NCI-H69 (cell line): Measurements from ENCODE around the gene DOK7.
"Not testable (repeated sequence)": the region's sequence is repeated elsewhere in the genome, so short reads cannot be mapped to it uniquely, and the experiment has no call there.

Experiments
- DNase-seq: peaks from one replicate; lab custom pipeline; 2025; lab: John Stamatoyannopoulos, UW

The DOK7 gene

DNA sequence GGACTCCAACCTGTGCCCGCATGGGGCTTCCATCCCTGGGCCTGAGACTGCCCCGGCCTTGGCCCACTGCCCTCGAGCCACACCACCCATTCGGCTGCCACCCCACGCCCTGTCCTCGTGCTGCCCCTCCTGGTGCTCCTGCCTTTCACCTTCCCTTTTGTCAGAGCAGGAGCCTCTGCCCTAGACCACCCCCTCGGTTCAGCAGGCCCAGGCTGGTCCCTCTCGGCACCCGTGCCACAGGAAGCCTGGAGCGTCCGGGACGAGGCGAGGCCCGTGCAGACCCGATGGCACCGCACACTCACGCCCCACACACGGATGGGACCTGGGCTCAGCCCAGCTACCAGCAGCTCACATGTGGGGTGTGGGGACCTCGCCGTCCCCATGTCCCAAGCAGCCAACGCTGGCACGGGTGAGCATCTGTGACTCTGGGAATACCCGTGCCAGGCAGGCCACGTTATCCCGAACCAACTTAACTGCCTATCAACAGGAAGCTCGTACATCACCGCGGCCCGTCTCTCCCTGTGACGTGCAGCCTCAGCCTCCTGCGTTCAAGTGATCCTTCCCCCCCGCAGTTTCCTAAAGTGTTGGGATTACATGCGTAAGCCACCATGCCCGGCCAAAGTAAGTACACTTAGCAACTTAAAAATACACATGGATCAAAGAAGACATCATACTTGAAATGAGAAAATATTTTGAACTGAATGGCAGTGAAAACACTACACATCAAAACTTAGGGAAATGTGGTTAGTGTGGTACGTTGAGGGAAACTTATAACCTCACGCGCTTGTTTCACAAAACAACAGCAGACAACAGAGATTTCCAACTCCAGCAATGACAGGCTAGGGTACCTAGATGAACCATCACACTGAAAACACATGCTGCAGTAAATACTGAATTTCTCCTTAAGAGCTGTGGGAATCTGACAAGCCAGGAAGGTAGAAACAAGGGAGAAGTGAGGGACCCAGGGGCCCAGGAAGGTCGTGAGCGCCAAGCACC, 40.1 kb downstream of the DOK7 start:
- DNase-seq = no peak

DNA sequence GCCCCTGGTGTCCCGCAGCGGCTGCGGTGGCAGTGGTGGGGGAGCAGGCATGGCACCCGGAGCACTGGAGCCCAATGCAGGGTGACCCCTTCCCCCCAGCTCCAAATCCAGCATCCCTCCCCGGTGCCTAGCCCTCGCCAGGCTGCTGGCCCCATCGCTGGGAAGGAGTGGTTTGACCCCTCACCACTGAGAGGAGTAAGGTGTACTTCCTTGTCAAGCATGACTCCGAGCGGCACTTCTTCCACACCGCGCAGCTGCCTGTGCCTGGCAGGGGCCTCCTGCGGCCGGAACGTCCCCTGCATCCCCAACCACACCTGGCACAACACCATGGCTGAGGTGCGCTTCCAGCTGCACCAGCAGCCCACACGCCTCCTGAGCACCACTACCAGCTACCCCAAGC, 42.1 kb downstream of the DOK7 start:
- DNase-seq = no peak

DNA sequence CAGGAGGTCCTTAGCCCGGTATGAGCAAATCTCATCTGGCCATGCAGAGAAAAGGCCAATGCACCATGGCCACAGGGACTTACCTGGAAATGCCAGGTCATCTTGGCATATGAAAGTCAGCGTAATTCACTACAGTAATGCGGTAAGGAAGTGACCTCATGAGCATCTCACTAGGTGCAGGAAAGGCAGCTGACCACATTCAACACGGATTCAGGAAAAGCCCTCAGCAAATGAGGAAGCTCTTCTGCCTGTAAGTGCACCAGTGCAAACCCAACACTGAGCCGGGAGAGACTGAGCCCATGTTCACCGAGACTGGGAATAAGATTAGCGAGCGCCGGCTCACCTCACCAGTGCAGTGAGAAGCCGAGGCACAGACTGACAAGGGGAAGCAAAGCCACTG, 45.4 kb downstream of the DOK7 start:
- no peak for DNase-seq

DNA sequence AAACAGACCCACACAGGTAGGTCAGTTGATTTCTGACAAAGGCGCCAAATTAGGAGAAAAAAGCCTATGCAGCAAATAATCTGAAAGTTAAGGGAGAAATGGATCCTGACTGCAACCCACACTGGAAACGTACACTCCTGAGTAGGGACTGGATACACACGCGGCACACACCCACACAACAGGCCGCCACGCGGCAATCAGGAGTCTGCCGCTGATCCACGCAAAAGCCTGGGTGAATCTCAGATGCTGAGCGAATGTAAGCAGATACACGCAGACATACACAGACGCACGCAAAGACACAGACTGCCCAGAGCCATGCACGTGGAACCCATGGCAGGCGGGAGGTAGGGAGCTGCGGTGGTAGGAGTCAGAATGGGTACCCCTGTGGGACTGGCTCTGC, 47.4 kb downstream of the DOK7 start:
- no peak for DNase-seq

DNA sequence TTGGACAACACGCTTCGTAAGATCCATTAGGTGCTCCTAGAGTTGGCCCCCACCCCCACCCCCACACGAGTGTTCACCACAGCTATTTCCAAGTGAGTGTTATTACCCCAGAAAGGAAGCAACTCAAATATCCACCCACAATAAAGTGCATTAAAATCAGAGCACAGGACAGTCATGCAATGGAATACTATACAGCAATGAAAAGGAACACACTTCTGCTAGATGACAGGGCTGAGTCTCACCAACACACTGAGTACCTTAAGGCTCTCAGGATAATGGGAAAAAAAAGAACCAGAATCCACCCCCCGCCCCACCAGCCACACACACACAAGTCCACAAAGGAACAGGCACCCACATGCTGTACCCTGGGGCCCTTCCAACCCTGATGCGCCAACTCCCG, 48.1 kb downstream of the DOK7 start:
- DNase-seq = no peak

DNA sequence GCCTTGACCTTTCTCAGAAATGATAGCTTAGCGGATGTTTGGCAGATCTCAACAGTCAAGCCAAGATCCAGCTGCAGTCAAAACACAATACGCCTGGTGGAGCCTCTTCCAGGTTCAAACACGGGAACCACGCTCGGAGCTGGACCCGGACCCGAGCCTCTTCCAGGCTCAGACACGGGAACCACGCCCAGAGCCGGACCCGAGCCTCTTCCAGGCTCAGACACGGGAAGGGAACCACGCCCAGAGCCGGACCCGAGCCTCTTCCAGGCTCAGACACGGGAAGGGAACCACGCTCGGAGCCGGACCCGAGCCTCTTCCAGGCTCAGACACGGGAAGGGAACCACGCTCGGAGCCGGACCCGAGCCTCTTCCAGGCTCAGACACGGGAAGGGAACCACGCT, 48.5 kb downstream of the DOK7 start:
- DNase-seq = not testable (repeated sequence)

DNA sequence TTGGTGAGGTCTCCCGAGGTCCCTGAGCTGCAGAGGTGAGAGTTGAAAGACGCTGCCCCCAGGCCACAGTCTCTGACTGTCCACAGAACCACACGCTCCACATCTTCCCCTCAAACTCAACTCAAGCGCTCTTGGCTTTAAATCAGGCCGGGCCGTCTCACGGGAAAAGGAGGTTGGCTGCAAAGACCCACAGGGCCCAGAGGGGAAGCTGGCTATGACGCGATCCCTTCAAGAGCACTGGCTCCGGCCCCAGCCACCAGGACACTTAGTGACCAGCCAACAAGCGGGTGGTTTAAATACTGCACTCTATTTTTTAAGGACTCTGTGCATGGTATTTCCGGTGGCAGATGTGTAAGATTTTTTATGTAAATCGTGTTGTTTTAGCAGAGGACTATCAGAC, 49.2 kb downstream of the DOK7 start:
- DNase-seq = no peak

DNA sequence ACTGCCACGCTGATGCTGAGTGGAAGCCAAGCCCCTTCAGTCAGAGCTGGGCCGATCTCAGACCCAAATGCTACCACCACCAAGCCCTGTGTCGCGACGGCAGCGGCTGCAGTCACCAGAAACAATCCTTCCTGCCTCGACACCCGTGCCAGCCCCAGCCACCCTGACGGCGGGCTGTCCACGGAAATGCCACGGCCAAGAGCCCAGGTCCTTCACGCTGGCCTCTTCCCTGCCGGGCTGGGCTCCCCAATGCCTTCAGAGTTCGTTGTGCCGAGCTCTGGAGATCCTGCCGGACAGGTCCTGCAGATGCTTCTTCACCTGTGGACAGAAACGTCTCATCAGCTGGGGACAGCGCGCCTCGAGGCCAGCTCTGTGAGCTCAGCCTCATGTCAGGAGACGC, 49.6 kb downstream of the DOK7 start:
- DNase-seq = no peak

DNA sequence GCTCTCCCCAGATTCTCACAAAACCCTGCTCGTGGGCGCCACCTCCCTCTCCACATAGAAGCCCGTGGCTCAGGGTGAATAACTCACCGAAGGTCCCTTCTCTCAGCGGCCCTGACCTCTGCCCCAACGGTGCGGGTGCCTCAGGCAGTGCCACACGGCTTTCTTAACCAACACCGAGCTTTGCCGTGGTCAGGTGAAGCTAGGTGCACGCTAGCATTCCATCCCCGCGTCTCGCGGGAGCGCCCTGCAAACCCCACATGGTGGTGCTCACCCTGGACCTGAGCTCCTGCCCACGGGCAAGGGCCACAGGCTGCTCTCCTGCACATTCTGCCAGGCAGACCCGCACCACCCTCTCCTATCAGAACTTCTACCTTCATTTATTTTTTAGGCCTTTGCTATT, 50.7 kb downstream of the DOK7 start:
- no peak for DNase-seq

DNA sequence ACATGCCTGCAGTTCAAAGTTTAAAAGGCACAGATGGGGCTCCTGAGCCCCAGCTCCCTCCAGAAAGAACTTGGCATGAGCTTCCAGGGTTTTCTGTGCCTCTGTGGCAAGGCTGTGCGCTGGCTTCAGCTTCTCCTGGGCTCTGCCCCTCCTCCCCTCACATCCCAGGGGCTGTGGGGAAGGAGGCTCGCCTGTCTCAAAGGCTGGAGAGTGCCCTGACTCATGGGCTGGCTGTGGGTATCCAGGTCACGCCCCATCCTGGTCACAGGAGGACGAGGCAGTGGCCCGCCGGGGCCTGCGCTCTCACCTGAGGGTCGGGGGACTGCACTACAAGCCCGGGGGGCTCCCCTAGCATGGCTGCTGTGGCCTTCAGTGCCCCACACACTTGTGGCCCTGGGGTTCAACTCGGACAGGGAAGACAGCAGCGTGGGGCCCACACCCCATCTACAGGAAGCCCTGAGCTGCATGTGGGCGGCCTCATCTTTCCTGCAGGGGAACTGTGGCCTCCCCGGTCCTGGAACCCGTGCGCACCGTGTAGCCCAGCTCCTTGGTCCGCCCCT, 51.2 kb downstream of the DOK7 start:
- no peak for DNase-seq

DNA sequence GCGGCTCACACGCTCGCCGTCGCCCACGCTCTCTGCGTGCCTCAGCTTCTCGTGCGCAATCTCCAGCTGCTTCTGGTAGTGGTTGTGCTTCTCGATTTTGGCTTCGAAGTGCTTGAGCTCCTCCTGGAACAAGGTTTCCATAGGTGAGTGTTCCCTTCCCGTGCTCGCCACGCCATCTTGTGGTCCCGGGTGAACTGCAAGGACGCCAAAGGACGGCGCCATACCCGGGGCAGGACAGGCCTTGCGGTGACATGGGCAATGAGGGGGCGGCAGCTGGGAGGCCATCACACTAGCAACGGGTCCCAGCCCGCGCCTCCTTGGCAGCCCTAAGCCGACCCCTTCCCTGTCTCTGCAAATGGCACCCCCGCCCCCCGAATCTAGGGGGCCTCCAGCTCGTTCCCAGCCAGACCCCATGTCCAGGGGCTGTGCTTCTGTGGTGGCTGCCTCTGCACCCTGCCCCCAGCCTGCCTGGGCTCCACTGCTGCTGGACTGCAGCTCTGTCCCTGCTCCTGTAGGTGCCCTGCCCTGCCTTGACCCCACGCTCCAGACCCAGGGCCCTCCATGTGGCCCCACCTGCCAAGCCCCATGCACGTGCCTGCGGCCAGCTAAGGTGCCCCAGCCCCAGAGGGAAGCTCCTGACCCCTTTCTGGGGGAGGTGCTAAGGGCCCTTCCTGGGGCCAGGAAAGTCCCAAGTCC, 51.8 kb downstream of the DOK7 start:
- no peak for DNase-seq

DNA sequence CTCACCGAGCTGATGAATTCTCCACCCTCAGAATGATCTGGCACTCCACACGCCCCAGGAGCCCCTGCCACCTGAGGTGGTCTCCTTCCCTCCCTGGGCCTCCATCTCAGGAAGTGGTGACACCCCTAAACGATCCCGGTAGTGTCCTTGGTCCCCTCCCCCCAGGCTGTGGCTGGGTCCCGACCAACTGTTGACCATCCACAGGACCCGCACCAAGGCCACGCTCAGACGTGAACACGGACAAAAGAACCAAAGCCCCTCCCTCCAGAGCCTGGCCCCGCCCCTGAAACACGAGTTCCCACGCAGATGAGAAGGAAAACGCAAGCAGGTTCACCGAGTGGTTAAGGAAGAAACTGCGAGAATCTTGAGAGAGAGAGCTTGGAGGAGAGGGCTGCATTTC, 52.5 kb downstream of the DOK7 start:
- DNase-seq = no peak

DNA sequence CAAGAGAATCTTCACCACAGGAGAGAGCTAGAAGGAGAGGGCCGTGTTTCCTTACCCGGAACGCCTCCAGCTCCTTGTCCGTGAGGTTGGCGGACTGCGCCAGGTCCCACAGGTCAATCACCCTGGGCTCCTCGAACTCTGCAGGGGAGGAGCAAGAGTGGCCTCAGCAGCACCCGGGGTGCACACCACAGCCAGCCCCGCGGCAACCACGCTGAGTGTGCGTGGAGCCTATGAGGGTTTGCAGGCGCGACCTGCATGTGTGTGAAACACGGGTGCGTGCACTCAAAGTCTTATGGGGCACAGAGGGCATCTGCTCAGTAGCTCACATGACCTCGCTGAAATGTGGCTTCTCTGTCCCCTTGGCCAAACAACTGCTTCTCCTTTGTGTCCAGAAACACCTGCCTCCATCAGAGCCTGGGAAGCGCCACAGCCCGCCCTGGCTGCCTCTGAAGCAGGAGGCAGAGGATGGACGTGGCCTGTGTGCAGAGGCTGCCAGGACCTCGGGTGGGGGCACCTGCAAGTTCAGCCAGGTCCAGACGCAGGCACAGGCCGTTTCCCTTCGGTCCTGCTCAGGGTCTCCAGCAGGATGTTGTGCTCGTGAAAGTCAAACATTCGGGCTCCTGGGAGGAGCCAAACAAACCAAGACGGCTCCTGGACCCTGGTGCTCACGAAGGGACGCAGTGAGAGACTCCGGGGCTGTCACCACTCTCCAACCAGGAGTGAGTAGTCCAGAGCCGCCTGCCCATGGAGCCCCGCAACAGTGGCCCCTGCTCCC, 53.1 kb downstream of the DOK7 start:
- no peak for DNase-seq

DNA sequence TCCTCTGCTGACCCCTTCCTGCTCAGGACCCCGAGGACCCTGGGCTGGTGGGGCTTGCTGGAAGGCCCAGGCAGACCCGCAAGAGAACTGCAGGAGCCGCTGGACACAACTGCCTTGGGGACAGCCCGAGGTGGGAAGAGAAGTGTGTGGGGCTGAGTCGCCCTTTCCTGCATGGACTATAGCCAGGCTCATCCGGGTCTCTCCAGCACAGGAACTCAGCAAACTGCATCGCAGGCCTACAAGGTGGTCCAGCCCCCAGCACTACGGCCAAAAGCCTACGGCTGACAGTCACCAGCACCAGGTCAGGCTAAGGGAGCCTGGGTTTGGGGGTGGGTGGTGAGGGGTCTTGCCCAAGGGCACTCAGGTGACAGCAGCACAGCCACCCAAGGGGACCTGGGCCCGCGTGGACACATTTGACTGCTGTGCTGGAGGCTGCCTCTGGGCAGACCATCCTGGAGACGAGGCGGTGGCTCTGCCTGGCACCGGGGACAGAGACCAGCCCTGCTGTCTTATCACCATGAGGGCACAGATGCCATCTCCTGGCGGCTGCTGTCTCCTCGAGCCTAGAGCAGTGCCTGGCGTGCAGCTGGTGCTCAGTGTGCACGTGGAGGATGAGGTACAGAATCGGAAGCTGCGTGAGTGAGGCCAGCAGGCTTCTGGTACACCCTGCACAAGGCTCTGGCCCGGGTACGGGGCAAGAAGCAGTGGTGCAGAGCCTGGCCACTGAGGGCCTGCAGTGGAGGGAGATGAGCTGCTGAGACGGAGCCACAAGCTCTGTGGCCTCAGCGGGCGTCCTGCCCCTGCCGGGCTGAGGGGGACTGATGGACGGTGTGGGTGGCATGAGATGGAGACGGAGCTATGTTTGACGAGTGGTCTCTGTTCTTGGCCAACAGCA, 54.0 kb downstream of the DOK7 start:
- DNase-seq = no peak

DNA sequence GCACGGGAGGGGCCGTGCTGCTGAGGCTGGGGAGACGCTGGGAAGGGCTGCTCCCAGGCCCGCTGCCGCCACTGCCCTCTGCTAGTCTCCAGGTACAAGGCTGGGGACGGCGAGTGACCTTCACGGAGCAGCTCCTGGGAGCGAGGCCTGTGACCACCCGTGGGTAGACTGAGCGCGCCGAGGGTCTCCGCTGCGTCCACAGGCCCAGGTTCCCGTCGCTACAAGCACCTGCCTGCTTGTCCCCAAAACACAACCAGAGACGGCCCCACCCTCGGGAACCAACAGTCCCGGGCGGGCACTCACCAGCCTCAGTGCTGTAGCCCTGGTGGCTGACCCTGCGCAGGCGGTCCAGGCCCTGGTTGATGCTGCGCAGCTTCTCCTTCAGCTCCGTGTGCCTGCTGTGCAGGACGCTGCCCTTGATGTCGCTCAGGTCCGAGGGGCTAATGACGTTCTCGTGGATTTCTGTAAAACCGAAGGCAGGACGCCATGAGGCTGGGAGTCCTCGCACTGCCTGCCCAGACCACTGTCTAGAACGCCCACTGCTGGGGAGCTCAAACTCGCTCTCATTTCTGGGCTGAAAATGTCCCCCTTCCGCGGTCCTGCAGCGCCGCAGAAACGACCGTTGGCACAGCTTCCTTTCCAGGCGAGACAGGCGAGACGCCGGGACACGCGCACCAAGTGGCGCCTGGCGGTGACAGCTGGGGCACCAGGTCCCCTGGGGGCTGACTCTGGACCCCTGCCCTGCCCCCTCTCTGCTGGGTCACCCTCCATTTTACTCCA, 54.8 kb downstream of the DOK7 start:
- DNase-seq = no peak

DNA sequence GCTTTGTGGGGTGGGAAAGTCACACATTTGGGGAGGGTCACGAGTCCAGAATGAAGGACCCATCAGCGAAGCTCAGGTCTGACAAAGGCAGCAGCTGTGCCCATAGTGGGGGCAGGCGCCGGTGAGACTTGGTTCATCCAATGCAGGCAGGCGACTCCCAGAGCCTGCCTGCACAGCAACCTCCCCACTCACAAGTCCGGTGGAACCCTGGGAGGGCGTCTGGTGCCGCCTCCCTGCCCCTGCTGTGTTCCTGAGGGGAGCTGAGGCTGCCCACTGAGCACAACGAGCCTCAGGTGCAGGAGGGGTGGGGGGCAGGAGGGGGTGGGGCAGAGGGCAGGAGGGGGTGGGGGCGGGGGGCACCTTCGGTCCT, 55.4 kb downstream of the DOK7 start:
- no peak for DNase-seq

DNA sequence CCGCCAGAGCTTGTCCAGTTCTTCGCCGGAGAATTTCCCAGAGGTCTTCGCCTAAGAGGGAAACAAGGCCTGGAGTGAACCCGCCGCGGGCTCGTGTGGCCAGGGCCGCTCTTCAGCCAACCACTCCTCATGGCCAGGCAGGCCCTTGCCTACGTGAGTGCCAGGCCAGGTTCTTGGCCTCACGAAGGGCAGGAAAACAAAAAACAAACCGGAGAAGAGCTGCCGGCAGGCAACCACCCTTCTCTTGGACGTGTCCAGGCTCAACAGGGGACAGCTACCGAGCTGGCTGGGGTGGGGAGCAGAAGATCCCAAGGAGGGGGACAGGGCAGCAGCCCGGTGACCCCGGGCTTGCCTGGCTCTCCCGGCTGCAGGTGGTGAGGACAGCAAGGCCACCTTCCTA, 55.8 kb downstream of the DOK7 start:
- no peak for DNase-seq

DNA sequence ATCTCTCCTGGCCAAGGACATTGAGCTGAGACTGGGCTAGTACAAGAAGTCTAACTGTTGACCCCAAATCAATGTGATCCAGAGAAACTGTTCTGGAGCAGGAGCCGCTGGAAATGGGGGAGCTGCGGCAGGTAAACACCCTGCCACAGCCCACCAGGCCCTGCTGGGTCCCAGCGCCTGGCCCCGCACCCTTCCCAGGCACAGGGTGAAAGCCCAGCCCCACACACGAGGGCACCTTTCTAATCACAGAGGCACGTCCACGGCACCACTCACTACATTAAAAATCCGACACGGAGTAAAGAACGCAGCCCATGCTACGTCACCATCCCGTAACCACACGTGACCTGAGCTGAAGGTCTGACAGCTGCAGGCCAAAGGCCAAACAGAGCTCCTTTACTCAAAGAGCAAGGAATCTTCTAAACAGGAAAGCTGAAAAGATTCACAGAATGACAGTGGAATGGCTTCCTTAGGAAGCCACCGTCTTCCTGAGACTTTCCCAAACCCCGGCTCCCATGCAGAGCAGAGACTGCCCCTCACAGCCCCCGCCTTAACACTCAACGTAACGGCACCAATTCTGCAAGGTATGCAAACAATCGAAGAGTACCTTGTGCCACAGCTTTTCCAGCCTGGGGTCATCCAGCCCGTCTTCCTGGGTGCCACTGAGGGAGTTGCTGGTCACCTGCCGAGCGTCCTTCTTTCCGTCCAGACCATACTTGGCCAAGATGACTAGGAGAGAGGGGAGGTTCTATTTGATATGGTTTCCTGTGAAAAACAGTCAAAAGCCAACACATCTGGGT, 56.6 kb downstream of the DOK7 start:
- no peak for DNase-seq

DNA sequence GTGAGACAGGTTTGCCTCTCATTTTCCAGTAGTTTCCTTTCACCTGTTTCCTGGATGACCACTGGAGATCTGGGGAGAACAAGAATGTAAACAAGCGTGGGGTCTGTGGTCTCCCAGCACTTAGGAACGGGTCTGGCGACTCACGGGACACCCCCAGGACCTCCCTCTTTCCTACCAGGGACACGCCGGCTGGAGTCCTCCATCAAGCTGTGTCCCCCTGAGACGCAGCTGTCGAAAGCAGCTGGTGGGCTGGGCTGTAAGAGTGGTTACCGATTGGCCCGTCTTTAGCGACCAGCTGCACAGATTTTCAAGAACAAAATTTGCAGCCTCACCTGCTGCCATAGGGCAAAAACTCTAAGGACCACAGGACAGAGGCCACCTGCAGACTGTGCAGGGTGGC, 57.2 kb downstream of the DOK7 start:
- no peak for DNase-seq
